Esophagus muscularis mucosa (tissue), 4 donors: ENCODE data around the gene OLIG3. TPM values are rescaled to one million over a fixed set of nuclear protein-coding genes. Genes with fewer than 3 reads are reported as not detected.

Source experiments
- DNase-seq: peaks from one replicate; pipeline ENCODE4 v3.0.0-alpha.2; 2017; ENCODE audit errors: extremely low spot score
- H3K27ac ChIP-seq, 4 donors: fragments of 200-600 bp; sonication (generic); replicated peaks in 1 of 4; 1 replicate in 3 of 4; 2 replicates in 1 of 4; pipeline ENCODE4 v1.5.1; 2016 to 2019; ENCODE audit warnings: mild to moderate bottlenecking in 1 of 4
- H3K27me3 ChIP-seq, 4 donors: fragments of 200-600 bp; sonication (generic); one replicate each; pipeline versions ENCODE4 v1.5.1 to v1.6.0; 2016 to 2019
- H3K36me3 ChIP-seq, 4 donors: fragments of 200-600 bp; sonication (generic); one replicate each; pipeline ENCODE4 v1.5.1; 2016 to 2019
- H3K4me1 ChIP-seq, 4 donors: fragments of 200-600 bp; sonication (generic); one replicate each; pipeline ENCODE4 v1.5.1; 2016 to 2019
- H3K4me3 ChIP-seq, 4 donors: fragments of 200-600 bp; sonication (generic); 1 replicate in 2 of 4; 2 replicates in 2 of 4; pipeline ENCODE4 v1.5.1; 2016 to 2019; ENCODE audit warnings: mild to moderate bottlenecking in 4 of 4, moderate library complexity in 1 of 4
- H3K9me3 ChIP-seq, 4 donors: fragments of 200-600 bp; sonication (generic); 1 replicate in 3 of 4; 2 replicates in 1 of 4; pipeline ENCODE4 v1.5.1; 2016 to 2019
- CTCF ChIP-seq, 3 experiments: fragments of 200-600 bp in 2 of 3; fragments of 450-650 bp in 1 of 3; sonication (generic) in 2 of 3; IDR thresholded peaks; one replicate each; pipeline ENCODE4 v1.5.1; 2017 to 2019; ENCODE audit warnings: antibody characterized with exemption in 3 of 3, mild to moderate bottlenecking in 2 of 3, moderate library complexity in 1 of 3
- EP300 ChIP-seq: sonication (generic); formaldehyde crosslinking; IDR thresholded peaks from one replicate; pipeline ENCODE4 v1.6.1; 2017; ENCODE audit warnings: antibody characterized with exemption
- POLR2A ChIP-seq: fragments of 450-650 bp; IDR thresholded peaks from one replicate; pipeline ENCODE4 v1.6.1; 2017; ENCODE audit warnings: antibody characterized with exemption, moderate library complexity, mild to moderate bottlenecking, low read depth
- POLR2AphosphoS5 ChIP-seq, 2 donors: sonication (generic); formaldehyde crosslinking; IDR thresholded peaks; one replicate each; pipeline ENCODE4 v1.6.1; 2017; ENCODE audit warnings: antibody characterized with exemption in 2 of 2
- WGBS: methylation state at CpG from one replicate; pipeline ENCODE4 v1.1.5; 2018; 5-methylcytosine and 5-hydroxymethylcytosine counted together
- intact Hi-C: fragments of 100-400 bp; cut with DNase I; formaldehyde crosslinking; loops from one replicate; pipeline ENCODE4 v1.15.1; 2023
- total RNA-seq, 4 donors: library from RNA; depleted of rRNA; stranded (reverse); fragments of >200 nt; gene quantifications; one replicate each; pipeline versions ENCODE4 v1.1.0 to v1.2.1, GENCODE V29; 2016

OLIG3 gene
- total RNA-seq, 4 donors from 2014 or later = 0.32 TPM; not detected in 3

- DNase-seq = no peak
- no peaks in the 10 kb centered on the region for H3K4me1 ChIP-seq
- no peak overlapping the region for H3K27ac ChIP-seq
- H3K36me3 ChIP-seq = no peaks in the 10 kb centered on the region
- TF ChIP-seq EP300 = no peak
- no peak for TF ChIP-seq POLR2A
- TF ChIP-seq POLR2AphosphoS5 (IDR thresholded peaks at IDR 0.05) = no peak
- no peak for TF ChIP-seq CTCF (IDR thresholded peaks at IDR 0.05)
- intact Hi-C loops = no loop called here
- no peaks in the 10 kb centered on the region for H3K27me3 ChIP-seq
- 88% methylated on average over 7 of the region's 7 CpGs for WGBS
- no peak overlapping the region for H3K4me3 ChIP-seq
- H3K9me3 ChIP-seq = no peaks in the 10 kb centered on the region
Measured at GRCh38 chr6:137531376-137532092, 37.3 kb upstream of the OLIG3 start.

GRCh38 chr6:137530404-137530803, 36.2 kb upstream of the OLIG3 start:
- 73% methylated on average over 1 of the region's 1 CpG for WGBS
- Histone ChIP-seq H3K9me3 (peaks cover 0 to 6% (median 0%) of the 10 kb centered on the region in 4 donors), H3K27me3 (no peaks in the 10 kb centered on the region), H3K36me3 (no peaks in the 10 kb centered on the region), H3K4me3 (no peak overlapping the region), H3K27ac (no peak overlapping the region), H3K4me1 (no peaks in the 10 kb centered on the region)
- TF ChIP-seq POLR2A (no peak), POLR2AphosphoS5 (IDR thresholded peaks at IDR 0.05) (no peak), EP300 (no peak), CTCF (IDR thresholded peaks at IDR 0.05) (no peak)
- intact Hi-C loops = no loop called here
- no peak for DNase-seq

GRCh38 chr6:137522831-137523230, 28.6 kb upstream of the OLIG3 start:
- no peak for DNase-seq
- Histone ChIP-seq H3K4me1 (no peaks in the 10 kb centered on the region), H3K4me3 (no peak overlapping the region), H3K27ac (no peak overlapping the region), H3K36me3 (no peaks in the 10 kb centered on the region), H3K9me3 (peaks cover 0 to 6% (median 0%) of the 10 kb centered on the region in 4 donors), H3K27me3 (peaks cover 0 to 18% (median 0%) of the 10 kb centered on the region in 4 donors)
- TF ChIP-seq EP300 = no peak
- TF ChIP-seq CTCF (IDR thresholded peaks at IDR 0.05) = no peak
- TF ChIP-seq POLR2A = no peak
- no peak for TF ChIP-seq POLR2AphosphoS5 (IDR thresholded peaks at IDR 0.05)
- 46% methylated on average over 7 of the region's 7 CpGs for WGBS
- intact Hi-C loops = no loop called here

- intact Hi-C loops = no loop called here
- no peaks in the 10 kb centered on the region for H3K36me3 ChIP-seq
- H3K27me3 ChIP-seq = peaks cover 0 to 18% (median 0%) of the 10 kb centered on the region in 4 donors
- no peak for TF ChIP-seq POLR2A
- TF ChIP-seq EP300 = no peak
- no peak for TF ChIP-seq CTCF (IDR thresholded peaks at IDR 0.05)
- no peak for TF ChIP-seq POLR2AphosphoS5 (IDR thresholded peaks at IDR 0.05)
- no peak for DNase-seq
- WGBS = 70% methylated on average over 2 of the region's 2 CpGs
- no peak overlapping the region for H3K4me3 ChIP-seq
- H3K27ac ChIP-seq = no peak overlapping the region
- no peaks in the 10 kb centered on the region for H3K4me1 ChIP-seq
- peaks cover 0 to 6% (median 0%) of the 10 kb centered on the region in 4 donors for H3K9me3 ChIP-seq
Measured at GRCh38 chr6:137522198-137522798, 28.1 kb upstream of the OLIG3 start.
